HepG2 (cell line): ENCODE measurements around the gene CSNK1D. TPM values are rescaled to one million over a fixed set of nuclear protein-coding genes. Genes with fewer than 3 reads are reported as not detected.

Source experiments
- AKNA ChIP-seq: sonication (generic); formaldehyde crosslinking; IDR thresholded peaks from 2 replicates; pipeline ENCODE4 v1.4.0; 2020; ENCODE audit warnings: missing genetic modification reagents, borderline replicate concordance
- ATF3 ChIP-seq: sonication (generic); formaldehyde crosslinking; IDR thresholded peaks from 2 replicates; pipeline ENCODE4 v1.4.0; 2020; ENCODE audit warnings: missing genetic modification reagents
- GPN1 ChIP-seq: sonication (generic); formaldehyde crosslinking; IDR thresholded peaks from 2 replicates; pipeline ENCODE4 v1.5.1; 2020; ENCODE audit warnings: missing genetic modification reagents, borderline replicate concordance
- IKZF4 ChIP-seq: sonication (generic); formaldehyde crosslinking; IDR thresholded peaks from 2 replicates; pipeline ENCODE4 v1.5.1; 2020; ENCODE audit warnings: borderline replicate concordance, mild to moderate bottlenecking, low read depth, missing genetic modification reagents; ENCODE audit errors: not compliant biosample characterization
- MZF1 ChIP-seq: sonication (generic); formaldehyde crosslinking; IDR thresholded peaks from 2 replicates; pipeline ENCODE4 v1.8.1; 2023; ENCODE audit warnings: mild to moderate bottlenecking, missing genetic modification reagents, borderline replicate concordance
- NCOA5 ChIP-seq: sonication (generic); formaldehyde crosslinking; IDR thresholded peaks from 2 replicates; pipeline ENCODE4 v1.4.0; 2020; ENCODE audit warnings: missing genetic modification reagents
- NFIB ChIP-seq: sonication (generic); formaldehyde crosslinking; IDR thresholded peaks from 2 replicates; pipeline ENCODE4 v1.9.0; 2021; ENCODE audit warnings: missing genetic modification reagents, mild to moderate bottlenecking, borderline replicate concordance
- RFXAP ChIP-seq: sonication (generic); formaldehyde crosslinking; IDR thresholded peaks from 2 replicates; pipeline ENCODE4 v1.4.0; 2020; ENCODE audit warnings: missing genetic modification reagents, borderline replicate concordance
- ZBTB33 ChIP-seq: sonication (generic); formaldehyde crosslinking; IDR thresholded peaks from 2 replicates; pipeline ENCODE4 v1.4.0; 2020; ENCODE audit warnings: missing genetic modification reagents
- ZBTB37 ChIP-seq: sonication (generic); formaldehyde crosslinking; IDR thresholded peaks from 2 replicates; pipeline ENCODE4 v1.4.0; 2020; ENCODE audit warnings: mild to moderate bottlenecking, missing genetic modification reagents
- ZHX1 ChIP-seq: sonication (generic); formaldehyde crosslinking; IDR thresholded peaks from 2 replicates; pipeline ENCODE4 v1.8.1; 2022; ENCODE audit warnings: low read depth, mild to moderate bottlenecking, missing genetic modification reagents
- ZNF549 ChIP-seq: sonication (generic); formaldehyde crosslinking; IDR thresholded peaks from 2 replicates; pipeline ENCODE4 v1.5.0; 2020; ENCODE audit warnings: missing genetic modification reagents
- ZNF605 ChIP-seq: sonication (generic); formaldehyde crosslinking; IDR thresholded peaks from 2 replicates; pipeline ENCODE4 v1.8.0; 2022; ENCODE audit warnings: mild to moderate bottlenecking, missing genetic modification reagents
- ZNF740 ChIP-seq: sonication (generic); formaldehyde crosslinking; IDR thresholded peaks from 2 replicates; pipeline ENCODE4 v1.4.0; 2020; ENCODE audit warnings: missing genetic modification reagents
- ZNF776 ChIP-seq: sonication (generic); formaldehyde crosslinking; IDR thresholded peaks from 2 replicates; pipeline ENCODE4 v1.4.0; 2020; ENCODE audit warnings: mild to moderate bottlenecking, missing genetic modification reagents
- ZNF788 ChIP-seq: sonication (generic); formaldehyde crosslinking; IDR thresholded peaks from 2 replicates; pipeline ENCODE4 v1.5.0; 2020; ENCODE audit warnings: mild to moderate bottlenecking, missing genetic modification reagents, borderline replicate concordance
- polyA plus RNA-seq, 8 experiments: library from polyadenylated mRNA; depleted of rRNA in 3 of 8; stranded (reverse) in 7 of 8; unstranded in 1 of 8; fragments of >200 nt; fragmentation: Illumina TruSeq in 4 of 8; extraction: Trizol in 4 of 8; gene quantifications; 2 replicates each; pipeline versions ENCODE4 v1.2.1 to v1.2.3, GENCODE V29; 2011 to 2016; ENCODE audit warnings: low read depth in 4 of 8, missing spikeins in 1 of 8, mixed read lengths in 1 of 8; ENCODE audit not compliant: insufficient read depth in 1 of 8
- total RNA-seq, 5 experiments: library from RNA; depleted of rRNA; stranded (reverse); fragments of >200 nt; fragmentation: Illumina TruSeq; extraction: Trizol; gene quantifications; 2 replicates each; pipeline ENCODE4 v1.2.3, GENCODE V29; 2016; ENCODE audit warnings: low read depth in 1 of 5

Gene CSNK1D
- total and polyA plus RNA-seq, 2 of the 13 experiments (the other 11 are each of a cell fraction or from before 2014, with no cell fraction given), result 31.5 to 128 TPM

- TF ChIP-seq AKNA (CRISPR knock-in tag), result no peak
- no peak for TF ChIP-seq ZNF788 (CRISPR knock-in tag)
- TF ChIP-seq ATF3, result no peak
- no peak for TF ChIP-seq NCOA5 (CRISPR knock-in tag)
- no peak for TF ChIP-seq ZNF549 (CRISPR knock-in tag)
- TF ChIP-seq ZBTB37 (CRISPR knock-in tag), result no peak
- TF ChIP-seq MZF1, result no peak
- no peak for TF ChIP-seq ZHX1 (CRISPR knock-in tag)
- TF ChIP-seq ZBTB33 (CRISPR knock-in tag), result no peak
- no peak for TF ChIP-seq NFIB (CRISPR knock-in tag)
- no peak for TF ChIP-seq GPN1 (CRISPR knock-in tag)
- TF ChIP-seq ZNF776 (CRISPR knock-in tag), result no peak; the same call in 1 of the 2 replicates
- TF ChIP-seq ZNF740 (CRISPR knock-in tag), result no peak
- peak; percentile 68; the same call in 1 of the 2 replicates for TF ChIP-seq ZNF605
- no peak for TF ChIP-seq IKZF4 (CRISPR knock-in tag)
- TF ChIP-seq RFXAP (CRISPR knock-in tag), result no peak
These were observed 57.0 kb downstream of the CSNK1D start (continued) for GRCh38 chr17:82216301-82217119.
